Activated T-cell treated with anti-CD3 and anti-CD28 coated beads, Interleukin-2, amount 50 U/mL, for 24 hours (primary cell): ENCODE measurements around the gene TRUB2.

Experiments used
- DNase-seq: peaks from one replicate; pipeline ENCODE4 v3.0.0-alpha.2; 2020
- H3K27ac Mint-ChIP-seq: 2 replicates; pipeline ENCODE4 v1.8.0; 2020; ENCODE audit warnings: mild to moderate bottlenecking, mixed read lengths
- H3K27me3 Mint-ChIP-seq: 2 replicates; pipeline ENCODE4 v1.8.0; 2020; ENCODE audit warnings: mixed read lengths
- H3K36me3 Mint-ChIP-seq: 2 replicates; pipeline ENCODE4 v1.8.0; 2020; ENCODE audit warnings: low read depth, mixed read lengths
- H3K4me1 Mint-ChIP-seq: 2 replicates; pipeline ENCODE4 v1.8.0; 2020; ENCODE audit warnings: low read depth, mixed read lengths
- H3K4me3 Mint-ChIP-seq: 2 replicates; pipeline ENCODE4 v1.8.0; 2020; ENCODE audit warnings: mild to moderate bottlenecking, moderate library complexity, mixed read lengths
- H3K9me3 Mint-ChIP-seq: 2 replicates; pipeline ENCODE4 v1.8.0; 2020; ENCODE audit warnings: mixed read lengths

The TRUB2 gene

GRCh38 chr9:128325629-128326028 lies 3.4 kb upstream of the TRUB2 start:
- Mint-ChIP-seq H3K27ac (peak overlapping the region; percentile 47), H3K9me3 (no peaks in the 10 kb centered on the region), H3K27me3 (no peaks in the 10 kb centered on the region), H3K36me3 (peaks cover 72% of the 10 kb centered on the region), H3K4me1 (peaks cover 34% of the 10 kb centered on the region), H3K4me3 (no peak overlapping the region)
- DNase-seq, result no peak

- peaks cover 76% of the 10 kb centered on the region for H3K36me3 Mint-ChIP-seq
- H3K27ac Mint-ChIP-seq, result peak overlapping the region; percentile 100
- H3K9me3 Mint-ChIP-seq, result no peaks in the 10 kb centered on the region
These were observed 2.2 kb upstream of the TRUB2 start for GRCh38 chr9:128324401-128324800.

DNA sequence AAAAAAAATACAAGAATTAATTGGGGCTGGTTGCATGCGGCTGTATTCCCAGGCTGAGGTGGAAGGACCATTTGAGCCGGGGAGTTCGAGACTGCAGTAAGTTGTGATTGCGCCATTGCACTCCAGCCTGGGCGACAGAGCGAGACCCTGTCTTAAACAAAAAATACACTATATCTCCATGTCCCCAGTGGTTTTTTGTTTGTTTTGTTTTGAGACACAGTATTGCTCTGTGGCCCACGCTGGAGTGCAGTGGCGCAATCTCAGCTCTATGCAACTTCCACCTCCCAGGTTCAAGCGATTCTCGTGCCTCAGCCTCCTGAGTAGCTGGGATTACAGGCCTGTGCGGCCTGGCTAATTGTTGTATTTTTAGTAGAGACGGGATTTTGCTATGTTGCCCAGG lies 1.5 kb upstream of the TRUB2 start:
- peaks cover 76% of the 10 kb centered on the region for H3K36me3 Mint-ChIP-seq
- peak overlapping the region; percentile 92 for H3K4me3 Mint-ChIP-seq
- no peak for DNase-seq
- H3K9me3 Mint-ChIP-seq, result no peaks in the 10 kb centered on the region
- peaks cover 34% of the 10 kb centered on the region for H3K4me1 Mint-ChIP-seq
- H3K27me3 Mint-ChIP-seq, result no peaks in the 10 kb centered on the region
- H3K27ac Mint-ChIP-seq, result peak overlapping the region; percentile 100

More at GRCh38 chr9:128324401-128324800, 2.2 kb upstream of the TRUB2 start:
- peaks cover 34% of the 10 kb centered on the region for H3K4me1 Mint-ChIP-seq
- H3K27me3 Mint-ChIP-seq, result no peaks in the 10 kb centered on the region
- peak overlapping the region; percentile 92 for H3K4me3 Mint-ChIP-seq
- no peak for DNase-seq

- H3K4me1 Mint-ChIP-seq, result peaks cover 34% of the 10 kb centered on the region
- no peaks in the 10 kb centered on the region for H3K9me3 Mint-ChIP-seq
- peak overlapping the region; percentile 92 for H3K4me3 Mint-ChIP-seq
- no peaks in the 10 kb centered on the region for H3K27me3 Mint-ChIP-seq
- H3K27ac Mint-ChIP-seq, result peak overlapping the region; percentile 100
- H3K36me3 Mint-ChIP-seq, result peaks cover 75% of the 10 kb centered on the region
- no peak for DNase-seq
These were observed 1.0 kb upstream of the TRUB2 start for GRCh38 chr9:128323212-128323730.

DNA sequence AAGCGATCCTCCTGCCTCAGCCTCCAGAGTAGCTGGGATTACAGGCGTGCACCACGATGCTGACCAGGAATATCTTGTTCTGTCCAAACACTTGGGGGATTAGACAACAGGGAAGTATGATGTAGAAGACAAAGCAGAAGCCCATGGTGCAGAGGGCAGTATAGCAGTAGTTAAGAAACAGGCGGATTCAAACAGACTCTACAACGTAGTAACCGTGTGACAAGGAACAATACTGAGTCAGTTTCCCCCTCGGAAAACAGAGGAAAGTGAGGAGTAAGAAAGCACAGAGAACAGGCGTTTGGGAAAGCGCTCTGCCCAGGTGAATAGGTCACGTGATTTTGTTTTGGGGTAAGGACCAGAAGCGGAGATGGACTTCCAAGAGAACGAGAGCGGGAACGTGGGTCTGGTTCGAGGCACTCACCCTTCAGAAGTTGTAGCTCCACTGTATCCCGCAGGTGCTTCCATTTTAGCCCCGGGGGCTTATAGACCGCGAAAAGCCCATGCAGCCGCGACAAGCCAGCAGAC lies 306 bp downstream of the TRUB2 start:
- peaks cover 78% of the 10 kb centered on the region for H3K36me3 Mint-ChIP-seq
- H3K4me1 Mint-ChIP-seq, result peaks cover 34% of the 10 kb centered on the region
- H3K27ac Mint-ChIP-seq, result peak overlapping the region; percentile 100
- peak overlapping the region; percentile 92 for H3K4me3 Mint-ChIP-seq
- H3K9me3 Mint-ChIP-seq, result no peaks in the 10 kb centered on the region
- no peak for DNase-seq
- no peaks in the 10 kb centered on the region for H3K27me3 Mint-ChIP-seq

DNA sequence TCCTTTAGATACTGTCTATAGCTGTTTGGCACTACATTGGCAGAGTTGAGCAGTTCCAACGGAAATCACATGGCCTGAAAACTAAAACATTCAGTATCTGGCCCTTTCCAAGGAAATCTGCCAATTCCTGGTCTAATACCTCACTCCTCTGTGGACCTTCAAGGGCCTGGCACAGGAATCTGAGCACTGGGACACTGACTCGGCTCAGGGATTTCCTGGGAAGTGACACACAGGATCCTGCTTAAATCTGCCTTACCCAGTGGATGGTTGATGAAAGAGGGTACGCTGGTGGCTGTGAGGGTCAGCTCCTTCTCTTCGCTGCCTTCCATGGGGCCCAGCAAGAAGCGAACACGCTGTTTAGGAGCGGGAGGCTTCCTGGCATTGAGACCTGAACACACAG lies 904 bp downstream of the TRUB2 start:
- no peak for DNase-seq
- Mint-ChIP-seq H3K27ac (peak overlapping the region; percentile 71), H3K4me1 (peaks cover 34% of the 10 kb centered on the region), H3K27me3 (no peaks in the 10 kb centered on the region), H3K4me3 (peak overlapping the region; percentile 92), H3K36me3 (peaks cover 82% of the 10 kb centered on the region), H3K9me3 (no peaks in the 10 kb centered on the region)

DNA sequence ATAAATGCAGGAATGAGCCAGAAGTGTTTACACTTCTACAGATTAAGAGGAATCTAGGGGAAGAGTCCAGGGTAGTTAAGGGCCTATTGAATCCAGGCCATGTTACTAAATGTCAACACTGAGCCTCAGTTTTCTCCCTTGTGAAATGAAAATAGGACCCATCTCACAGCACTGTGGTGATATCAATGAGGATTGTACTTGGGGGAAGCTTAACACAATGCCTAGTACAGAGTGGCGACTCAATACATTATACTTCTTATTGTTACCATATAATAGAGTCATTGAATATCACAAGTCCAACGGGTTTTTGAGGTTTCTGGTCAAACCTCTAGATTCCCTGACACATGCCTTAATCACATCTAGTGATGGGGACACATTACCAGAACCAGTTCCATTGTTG lies 4.6 kb downstream of the TRUB2 start:
- H3K27ac Mint-ChIP-seq, result peak overlapping the region; percentile 55
- peaks cover 77% of the 10 kb centered on the region for H3K36me3 Mint-ChIP-seq
- H3K9me3 Mint-ChIP-seq, result no peaks in the 10 kb centered on the region
- H3K27me3 Mint-ChIP-seq, result no peaks in the 10 kb centered on the region
- no peak overlapping the region for H3K4me3 Mint-ChIP-seq
- DNase-seq, result no peak
- peaks cover 6% of the 10 kb centered on the region for H3K4me1 Mint-ChIP-seq

GRCh38 chr9:128316421-128316820 lies 5.8 kb downstream of the TRUB2 start:
- Mint-ChIP-seq H3K27me3 (no peaks in the 10 kb centered on the region), H3K27ac (no peak overlapping the region), H3K9me3 (no peaks in the 10 kb centered on the region), H3K4me3 (no peak overlapping the region), H3K4me1 (peaks cover 5% of the 10 kb centered on the region), H3K36me3 (peaks cover 74% of the 10 kb centered on the region)
- no peak for DNase-seq

DNA sequence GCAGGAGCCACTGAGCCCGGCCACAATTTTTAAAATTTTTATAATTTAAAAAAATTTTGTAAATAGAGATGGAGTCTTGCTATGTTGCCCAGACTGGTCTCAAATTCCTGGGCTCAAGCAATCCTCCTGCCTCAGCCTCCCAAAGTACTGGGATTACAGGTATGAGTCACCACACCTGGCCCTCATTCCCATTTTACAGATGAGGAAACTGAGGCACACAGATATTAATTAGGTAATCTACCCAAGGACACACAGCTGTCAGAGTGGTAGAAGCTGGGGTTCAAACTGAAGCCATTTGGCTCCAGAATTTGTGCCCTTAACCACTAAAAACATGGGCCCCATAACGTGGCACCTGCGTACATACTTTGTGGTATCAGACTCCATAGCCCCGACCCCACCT lies 7.5 kb downstream of the TRUB2 start:
- Mint-ChIP-seq H3K4me3 (no peak overlapping the region), H3K27me3 (no peaks in the 10 kb centered on the region), H3K4me1 (no peaks in the 10 kb centered on the region), H3K36me3 (peaks cover 80% of the 10 kb centered on the region), H3K27ac (no peak overlapping the region), H3K9me3 (no peaks in the 10 kb centered on the region)
- DNase-seq, result no peak

DNA sequence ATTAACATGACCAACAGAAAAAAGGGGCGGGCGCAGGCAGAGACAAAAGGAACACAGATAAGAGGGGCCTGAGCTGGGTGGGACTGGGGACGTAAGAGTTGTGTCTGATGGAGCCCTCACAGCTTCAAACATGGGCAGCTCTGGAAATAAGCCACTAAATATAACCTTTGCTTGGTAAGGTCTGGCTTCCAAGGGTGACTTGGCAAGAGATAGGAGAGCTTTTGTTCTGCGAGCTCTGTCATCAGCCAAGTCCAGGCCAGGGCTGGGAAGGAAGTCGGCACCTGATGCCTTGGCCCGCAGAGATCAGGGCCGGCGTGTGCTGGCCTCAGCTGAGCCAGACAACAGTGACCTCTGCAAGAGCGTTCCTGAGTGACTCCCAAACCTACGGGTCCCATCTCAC lies 11.8 kb downstream of the TRUB2 start:
- Mint-ChIP-seq H3K27ac (no peak overlapping the region), H3K4me1 (peaks cover 1% of the 10 kb centered on the region), H3K4me3 (no peak overlapping the region), H3K36me3 (peaks cover 70% of the 10 kb centered on the region), H3K9me3 (no peaks in the 10 kb centered on the region), H3K27me3 (no peaks in the 10 kb centered on the region)
- DNase-seq, result no peak

GRCh38 chr9:128309551-128309950 lies 12.7 kb downstream of the TRUB2 start:
- peaks cover 61% of the 10 kb centered on the region for H3K36me3 Mint-ChIP-seq
- H3K27ac Mint-ChIP-seq, result peak overlapping the region; percentile 34
- H3K4me3 Mint-ChIP-seq, result no peak overlapping the region
- H3K9me3 Mint-ChIP-seq, result no peaks in the 10 kb centered on the region
- H3K27me3 Mint-ChIP-seq, result no peaks in the 10 kb centered on the region
- DNase-seq, result no peak
- H3K4me1 Mint-ChIP-seq, result peaks cover 1% of the 10 kb centered on the region

GRCh38 chr9:128304971-128305288 lies 17.3 kb downstream of the TRUB2 start:
- no peak overlapping the region for H3K4me3 Mint-ChIP-seq
- H3K27ac Mint-ChIP-seq, result no peak overlapping the region
- H3K27me3 Mint-ChIP-seq, result no peaks in the 10 kb centered on the region
- no peaks in the 10 kb centered on the region for H3K9me3 Mint-ChIP-seq
- H3K36me3 Mint-ChIP-seq, result peaks cover 27% of the 10 kb centered on the region
- H3K4me1 Mint-ChIP-seq, result peaks cover 1% of the 10 kb centered on the region
- no peak for DNase-seq

GRCh38 chr9:128304136-128304970 lies 17.9 kb downstream of the TRUB2 start:
- H3K27ac Mint-ChIP-seq, result no peak overlapping the region
- H3K4me1 Mint-ChIP-seq, result peaks cover 1% of the 10 kb centered on the region
- H3K4me3 Mint-ChIP-seq, result no peak overlapping the region
- no peaks in the 10 kb centered on the region for H3K9me3 Mint-ChIP-seq
- peaks cover 21% of the 10 kb centered on the region for H3K36me3 Mint-ChIP-seq
- DNase-seq, result no peak
- no peaks in the 10 kb centered on the region for H3K27me3 Mint-ChIP-seq

- Mint-ChIP-seq H3K36me3 (no peaks in the 10 kb centered on the region), H3K27ac (peak overlapping the region; percentile 19), H3K4me3 (no peak overlapping the region), H3K27me3 (no peaks in the 10 kb centered on the region), H3K9me3 (no peaks in the 10 kb centered on the region), H3K4me1 (peaks cover 2% of the 10 kb centered on the region)
- no peak for DNase-seq
These were observed 23.4 kb downstream of the TRUB2 start for GRCh38 chr9:128298535-128299482.
